ENCODE results near the gene ZNF367. TPM values are rescaled to one million over a fixed set of nuclear protein-coding genes. Genes with fewer than 3 reads are reported as not detected.
A peak's percentile ranks its signal among the peaks of the same experiment; 100 is the strongest.

The ZNF367 gene
- total RNA-seq, 1 donor from 2014 or later: 7.0 TPM

DNA sequence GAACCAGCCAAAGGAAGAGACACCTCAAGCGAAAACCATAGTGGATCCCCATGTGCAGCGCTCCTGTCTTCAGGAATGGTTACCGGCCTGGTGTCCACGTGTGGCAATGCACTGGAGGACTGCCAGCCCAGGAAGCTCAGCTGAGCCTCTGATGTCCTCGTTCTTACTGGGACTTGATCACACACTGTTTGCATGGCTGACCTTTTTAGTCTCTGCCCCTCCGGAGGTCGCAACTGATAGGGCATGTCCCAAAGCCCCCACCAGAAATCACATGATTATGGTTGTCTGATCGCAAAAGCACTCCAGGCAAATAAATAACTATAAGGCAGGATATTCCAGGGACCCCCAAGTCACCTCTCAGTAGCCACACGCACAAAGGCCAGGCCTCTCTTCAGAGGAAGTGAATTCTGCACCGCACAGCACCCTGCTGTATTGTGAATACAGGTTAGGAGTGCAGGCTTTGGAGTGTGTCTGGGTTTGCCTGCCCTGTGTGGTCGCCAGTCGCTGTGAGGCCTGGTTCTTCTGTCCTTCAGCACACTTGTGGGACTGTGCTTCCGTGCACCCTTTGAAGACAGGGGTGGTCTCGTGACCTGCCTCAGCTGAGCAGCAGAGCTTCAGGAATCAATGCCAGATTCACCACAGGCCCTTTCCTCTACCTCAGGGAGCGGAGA lies 18.4 kb upstream of the ZNF367 start:
- DNase-seq (ENCODE audit: low spot score): no peak

DNA sequence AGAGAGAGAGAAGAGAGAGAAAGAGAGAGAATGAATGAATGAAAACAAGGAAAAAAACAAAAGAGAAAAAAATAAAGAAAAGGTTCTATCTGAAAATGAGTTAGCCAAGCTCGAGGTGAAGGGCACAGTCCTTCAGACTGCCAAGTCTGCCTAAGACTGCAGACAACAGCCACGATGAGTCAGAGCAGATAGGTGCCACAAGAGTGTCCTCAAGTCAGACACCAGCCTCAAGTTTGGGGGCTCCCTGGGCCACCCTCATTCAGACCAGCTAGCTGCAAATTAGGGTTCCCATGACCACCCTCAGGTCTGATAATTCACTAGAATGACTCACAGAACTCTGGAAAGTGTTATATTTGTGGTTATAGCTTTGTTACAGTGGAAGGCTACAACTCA lies 17.9 kb upstream of the ZNF367 start:
- DNase-seq (ENCODE audit: low spot score): no peak

DNA sequence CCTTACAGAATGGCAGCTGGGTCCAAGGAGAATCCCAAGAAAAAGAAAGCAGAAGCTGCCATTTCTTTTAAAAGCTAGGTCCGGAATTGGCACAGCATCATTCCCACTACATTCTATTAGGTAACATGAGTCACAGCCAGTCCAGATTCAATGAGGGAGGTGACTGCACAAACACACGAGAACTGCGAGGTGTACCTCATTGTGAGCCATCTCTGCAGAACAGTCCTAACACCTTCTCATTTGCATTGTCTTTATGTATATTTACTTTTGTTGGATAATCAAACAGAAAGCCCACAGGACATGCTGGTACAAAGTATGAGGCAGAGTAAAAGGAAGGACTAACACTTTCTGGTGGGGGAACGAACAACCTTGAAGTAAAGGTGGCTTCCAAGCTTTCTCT lies 17.2 kb upstream of the ZNF367 start:
- no peak for DNase-seq (ENCODE audit: low spot score)

DNA sequence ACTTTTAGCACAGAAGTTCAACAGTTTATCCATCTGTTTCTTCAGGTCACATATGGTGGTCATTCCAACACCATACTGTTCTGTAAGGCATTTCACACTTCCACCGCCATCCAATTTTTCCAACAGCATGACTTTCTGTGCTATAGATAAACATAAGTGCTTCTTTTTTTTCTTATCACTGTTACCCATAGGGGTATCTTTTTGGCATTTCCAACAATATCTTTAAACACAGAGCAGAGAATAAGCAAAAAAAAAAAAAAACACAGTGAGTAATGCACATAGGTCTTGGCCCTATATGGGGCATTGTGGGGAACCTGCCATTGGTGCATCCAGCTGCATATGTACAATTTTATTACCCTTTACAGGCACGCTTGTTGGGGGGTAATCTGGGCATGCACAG lies 12.2 kb upstream of the ZNF367 start:
- no peak for DNase-seq (ENCODE audit: low spot score)

DNA sequence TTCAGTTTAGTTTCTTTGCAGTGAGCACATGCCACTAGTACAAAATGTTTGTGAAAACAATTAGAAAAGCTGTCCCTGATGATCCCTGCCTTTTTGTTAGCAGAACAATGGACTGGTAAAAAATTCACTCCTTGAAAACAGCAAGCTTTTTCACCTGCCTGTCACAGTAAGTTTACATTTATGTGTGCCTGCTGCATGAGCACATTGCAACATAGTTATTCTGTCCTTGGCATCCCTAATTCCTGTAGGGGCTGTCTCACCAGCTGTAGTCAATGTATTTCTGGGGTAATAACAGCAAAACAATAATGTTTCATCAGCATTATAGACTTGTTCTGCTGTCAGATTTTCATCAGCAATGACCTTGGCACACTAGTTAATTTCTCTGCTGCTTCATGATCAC lies 11.6 kb upstream of the ZNF367 start:
- DNase-seq (ENCODE audit: low spot score): no peak

DNA sequence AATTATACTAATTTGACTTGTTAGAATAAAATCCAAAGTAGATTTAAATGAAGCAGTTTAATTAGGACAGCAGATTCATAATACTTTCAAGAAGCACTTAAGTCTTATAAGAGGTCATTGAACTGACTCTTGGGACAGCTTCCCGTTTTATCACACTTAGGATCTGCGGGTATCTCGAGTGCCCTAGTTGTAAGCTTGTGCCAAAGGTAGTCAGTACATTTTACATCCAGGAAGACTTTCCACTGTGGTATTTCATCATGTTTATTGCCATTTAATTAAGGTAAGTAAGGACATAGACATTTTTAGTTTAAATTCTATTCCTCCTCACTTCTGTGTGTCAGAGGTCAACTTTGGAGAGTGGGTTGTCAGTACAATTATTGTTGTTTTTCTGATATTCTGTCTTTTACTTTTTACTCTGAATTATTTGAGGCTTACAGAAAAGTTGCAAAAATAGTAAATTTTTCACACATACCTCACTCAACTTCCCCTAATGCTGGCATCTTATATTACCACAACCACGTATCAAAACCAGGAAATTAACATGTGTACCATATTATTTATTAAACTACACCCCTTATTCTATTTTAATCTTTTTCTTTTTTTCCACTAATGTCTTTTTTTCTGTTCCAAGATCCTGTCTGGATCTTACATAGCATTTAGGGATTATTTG lies 7.5 kb upstream of the ZNF367 start:
- no peak for DNase-seq (ENCODE audit: low spot score)

DNA sequence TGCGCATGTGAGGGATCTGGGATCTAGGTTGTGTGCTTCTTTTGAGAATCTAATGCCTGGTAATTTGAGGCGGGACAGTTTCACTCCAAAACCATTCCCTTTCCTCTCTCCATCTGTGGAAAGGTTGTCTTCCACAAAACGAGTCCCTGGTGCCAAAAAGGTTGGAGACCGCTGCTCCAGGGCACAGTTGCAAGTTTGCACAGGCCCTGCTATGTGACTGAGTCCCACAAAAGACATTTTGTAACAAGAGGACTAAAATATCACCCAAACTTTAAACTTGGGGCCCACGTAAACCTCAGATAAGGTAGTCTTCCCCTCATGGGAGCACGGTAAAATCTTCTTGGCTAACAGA lies 5.8 kb upstream of the ZNF367 start:
- DNase-seq (ENCODE audit: low spot score): peak; percentile 14

DNA sequence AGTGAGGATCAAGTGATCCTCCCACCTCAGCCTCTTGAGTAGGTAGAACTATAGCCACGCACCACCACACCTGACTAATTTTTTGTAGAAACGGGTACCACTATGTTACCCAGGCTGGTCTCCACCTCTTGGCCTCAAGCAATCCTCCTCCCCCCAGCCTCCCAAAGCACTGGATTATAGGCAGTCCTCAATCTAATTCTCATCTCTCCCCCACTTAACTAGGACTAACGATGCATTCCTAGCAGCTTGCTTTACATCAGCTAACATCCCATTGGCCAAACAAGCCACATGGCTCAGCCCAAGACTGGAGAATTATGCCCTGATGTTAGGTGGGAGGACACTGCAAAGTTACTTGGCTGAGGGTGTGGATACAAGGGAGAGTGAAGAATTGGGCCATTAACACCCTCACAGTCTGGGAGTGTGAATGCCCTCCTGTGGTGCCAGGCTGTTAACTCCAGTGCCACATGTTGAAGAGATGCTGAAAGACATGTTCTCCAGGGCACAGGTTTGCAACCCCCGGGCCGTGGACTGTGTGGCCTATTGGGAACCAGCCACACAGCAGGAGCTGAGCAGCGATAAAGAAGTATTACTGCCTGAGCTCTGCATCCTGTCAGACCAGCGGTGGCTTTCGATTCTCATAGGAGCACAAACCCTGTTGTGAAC lies 5.3 kb upstream of the ZNF367 start:
- DNase-seq (ENCODE audit: low spot score): peak; percentile 15

DNA sequence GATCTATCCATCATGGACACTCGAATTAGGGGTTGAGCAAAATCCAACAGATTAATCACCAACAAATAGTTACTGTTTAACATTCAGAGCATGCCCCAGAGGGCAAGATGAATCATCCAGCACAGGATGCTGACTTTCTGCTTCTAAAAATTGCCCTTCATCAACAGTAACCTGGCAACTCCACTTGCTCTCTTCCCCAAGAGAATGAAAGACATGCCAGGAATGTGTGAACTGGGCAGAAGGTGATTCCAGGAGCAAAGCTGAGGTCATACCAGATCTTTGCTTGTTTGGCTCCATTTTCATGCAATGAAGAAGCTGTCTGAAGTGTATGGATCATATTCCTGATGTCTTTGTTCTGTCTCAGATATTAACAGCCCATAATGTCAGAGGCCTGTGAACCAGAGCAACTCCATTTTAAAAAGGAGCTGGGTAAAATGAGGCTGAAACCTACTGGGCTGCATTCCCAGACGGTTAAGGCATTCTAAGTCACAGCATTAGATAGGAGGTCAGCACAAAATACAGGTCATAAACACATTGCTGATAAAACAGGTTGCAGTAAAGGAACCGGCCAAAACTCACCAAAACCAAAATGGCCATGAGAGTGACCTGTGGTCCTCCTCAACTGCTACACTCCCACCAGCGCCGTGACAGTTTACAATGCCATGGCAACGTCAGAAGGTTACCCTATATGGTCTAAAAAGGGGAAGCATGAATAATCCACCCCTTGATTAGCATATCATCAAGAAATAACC lies 2.5 kb upstream of the ZNF367 start:
- DNase-seq (ENCODE audit: low spot score): peak; percentile 81

DNA sequence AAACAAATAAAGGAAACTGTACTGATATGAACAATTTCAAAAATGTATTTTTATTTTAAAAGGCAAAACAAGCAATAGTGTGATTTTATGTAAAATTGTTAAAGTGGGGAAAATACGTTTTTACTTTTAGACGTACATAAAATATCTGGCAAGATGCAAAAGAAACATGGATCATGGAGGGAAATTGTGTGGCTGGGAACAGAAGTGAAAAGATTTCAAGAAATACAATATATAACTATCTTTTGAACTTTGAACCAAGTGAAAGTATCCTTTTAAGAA lies 1.5 kb upstream of the ZNF367 start:
- DNase-seq (ENCODE audit: low spot score): no peak

DNA sequence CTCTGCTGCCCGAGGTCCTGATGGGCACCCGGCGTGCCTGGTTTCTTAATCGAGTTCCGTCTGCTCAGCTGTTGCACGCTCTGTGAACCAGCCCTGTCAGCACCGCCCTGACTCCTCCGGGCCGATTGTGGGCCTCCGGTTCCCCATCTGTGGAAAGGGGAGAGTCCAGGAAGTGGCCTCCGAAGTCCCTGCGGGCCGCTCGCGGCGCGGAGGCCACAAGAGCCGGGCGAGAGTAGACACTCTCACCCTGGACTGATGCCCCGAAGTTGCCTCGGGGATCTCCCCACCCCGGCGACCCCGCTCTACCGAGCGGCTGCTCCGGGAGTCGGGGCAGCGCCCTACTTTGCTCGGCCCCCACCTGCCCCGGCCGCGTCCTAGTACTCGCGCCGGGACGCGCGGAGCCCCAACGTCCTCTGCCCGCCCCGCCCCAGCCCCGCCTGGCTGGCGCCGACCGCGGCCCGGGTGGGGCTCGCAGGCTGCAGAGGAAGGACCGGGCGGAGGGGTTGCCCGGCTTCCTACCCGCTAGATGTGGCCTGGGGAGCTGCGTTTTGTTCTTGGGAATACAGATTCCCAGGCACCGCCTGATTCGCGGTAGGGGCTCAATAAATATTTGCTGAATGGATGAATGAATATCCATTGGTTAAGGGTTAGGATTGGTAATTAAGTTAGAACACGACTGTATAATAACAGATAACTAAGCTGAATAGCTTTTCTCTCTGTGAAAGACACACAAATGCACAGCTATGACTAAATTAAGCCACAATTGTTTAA lies 935 bp upstream of the ZNF367 start:
- peak; percentile 71 for DNase-seq (ENCODE audit: low spot score)

DNA sequence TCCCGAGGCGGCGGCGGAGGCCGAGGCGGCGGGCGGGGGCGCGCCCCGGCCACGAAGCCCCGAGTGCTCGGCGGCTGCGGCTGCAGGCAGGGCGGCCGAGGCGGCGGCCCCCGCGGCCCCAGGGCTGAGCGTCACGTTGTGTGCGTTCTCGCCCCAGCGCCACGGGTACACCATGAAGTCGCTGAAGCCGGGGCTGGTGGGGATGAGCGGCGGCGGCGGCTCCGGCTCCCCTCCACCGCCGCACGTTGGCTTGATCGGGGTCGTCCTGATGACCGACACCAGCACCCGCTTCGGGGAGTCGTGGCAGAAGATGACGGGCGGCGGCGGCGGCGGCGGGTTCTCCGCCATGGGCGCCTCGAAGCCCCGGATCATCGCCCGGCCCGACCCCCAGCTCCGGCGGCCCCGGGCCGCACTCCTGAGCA lies 498 bp downstream of the ZNF367 start:
- peak; percentile 20 for DNase-seq (ENCODE audit: low spot score)

DNA sequence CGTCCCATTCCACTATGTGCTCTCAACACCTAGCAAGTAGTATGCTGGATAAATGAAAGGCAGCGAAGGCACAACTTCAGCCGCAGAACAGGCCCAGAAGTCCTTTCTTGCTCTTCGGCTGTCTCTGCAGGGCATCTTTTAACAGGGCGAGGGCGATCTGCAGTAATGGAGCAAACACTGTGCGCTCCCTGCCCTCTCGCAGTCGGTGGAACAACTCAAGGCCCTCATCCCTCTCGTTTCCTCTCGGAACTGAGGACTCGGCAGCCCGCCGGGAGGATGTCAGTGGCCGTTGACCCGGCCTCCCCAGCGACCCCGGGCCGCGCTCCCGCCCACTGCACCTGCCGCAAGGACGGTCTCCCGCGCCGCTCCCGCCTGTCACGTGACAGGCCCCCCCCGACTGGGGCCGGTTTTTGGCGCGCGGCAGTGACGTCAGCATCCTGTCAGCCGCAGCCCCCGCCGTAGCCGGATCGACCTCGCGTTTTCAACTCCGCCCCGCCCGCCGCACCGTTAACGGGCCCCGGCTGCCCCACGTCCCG lies 1.1 kb downstream of the ZNF367 start:
- peak; percentile 83 for DNase-seq (ENCODE audit: low spot score)

DNA sequence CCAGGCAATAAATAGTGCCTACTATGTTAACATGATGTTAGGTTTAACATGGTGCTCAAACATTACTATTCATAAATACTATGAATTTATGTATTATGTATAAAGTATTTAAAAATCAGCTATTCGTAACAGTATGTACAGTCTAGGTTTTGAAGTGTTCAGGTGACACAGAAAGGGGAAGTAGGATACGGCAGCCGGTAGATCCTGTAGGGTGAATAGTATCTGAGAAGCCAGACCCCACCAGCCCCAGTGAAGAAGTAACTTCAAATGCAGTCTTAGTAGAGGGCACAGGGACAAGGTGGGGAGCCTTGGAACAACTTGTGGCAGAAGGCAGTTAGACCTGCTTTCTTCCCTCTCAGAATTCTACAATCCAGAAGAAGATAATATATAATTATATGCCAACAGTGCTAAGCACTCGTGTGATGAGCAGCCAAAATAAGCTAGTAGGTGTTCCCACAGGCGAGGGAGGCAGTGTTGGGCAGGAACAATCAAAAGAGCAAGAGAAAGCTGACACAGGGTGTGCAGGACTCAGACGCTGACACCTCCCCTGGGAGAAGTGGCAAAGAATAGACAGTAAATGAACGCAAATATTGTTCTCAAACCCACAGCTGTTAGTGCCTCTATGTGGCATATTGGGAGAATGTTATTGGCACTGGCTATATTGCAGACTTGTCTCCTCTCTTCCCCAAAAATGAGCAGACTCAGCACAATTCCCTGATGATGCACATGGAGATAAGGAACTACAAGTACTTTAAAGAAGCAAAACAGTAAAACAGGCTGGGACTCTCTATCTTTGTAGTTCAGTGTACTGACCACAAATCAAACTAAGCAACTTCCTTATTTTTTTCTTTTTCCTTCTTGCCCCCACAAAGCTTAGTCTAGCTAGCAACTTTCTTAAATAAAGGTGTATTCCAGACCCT lies 4.6 kb downstream of the ZNF367 start:
- peak; percentile 37 for DNase-seq (ENCODE audit: low spot score)

DNA sequence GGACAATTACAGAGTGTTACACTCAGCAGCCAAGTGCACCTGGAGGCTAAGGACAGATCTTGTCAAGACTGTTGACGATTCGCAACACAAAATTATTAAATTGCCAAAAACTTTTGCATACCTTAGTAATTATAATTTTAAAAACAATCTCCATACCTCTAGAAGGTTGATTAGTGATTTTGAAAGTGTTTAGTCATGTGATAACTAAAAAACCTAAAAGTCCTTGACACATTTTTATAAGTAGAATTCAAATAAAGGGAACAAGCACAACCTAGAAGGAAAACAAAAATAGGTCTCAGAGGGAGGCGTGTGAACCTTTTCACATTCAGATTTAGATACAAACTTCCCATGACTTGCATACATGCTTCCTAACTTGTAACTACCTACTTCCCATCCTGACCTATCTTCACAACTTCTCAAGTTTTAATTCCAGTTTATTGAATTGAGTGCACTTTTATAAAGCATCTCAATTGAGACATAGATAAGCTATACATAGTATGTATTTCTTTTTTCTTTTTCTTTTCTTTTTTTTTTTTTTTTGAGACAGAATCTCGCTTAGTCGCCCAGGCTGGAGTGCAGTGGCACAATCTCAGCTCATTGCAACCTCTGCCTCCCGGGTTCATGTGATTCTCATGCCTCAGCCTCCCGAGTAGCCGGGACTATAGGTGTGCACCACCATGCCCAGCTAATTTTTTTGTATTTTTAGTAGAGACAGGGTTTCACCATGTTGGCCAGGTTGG lies 5.8 kb downstream of the ZNF367 start:
- no peak for DNase-seq (ENCODE audit: low spot score)

DNA sequence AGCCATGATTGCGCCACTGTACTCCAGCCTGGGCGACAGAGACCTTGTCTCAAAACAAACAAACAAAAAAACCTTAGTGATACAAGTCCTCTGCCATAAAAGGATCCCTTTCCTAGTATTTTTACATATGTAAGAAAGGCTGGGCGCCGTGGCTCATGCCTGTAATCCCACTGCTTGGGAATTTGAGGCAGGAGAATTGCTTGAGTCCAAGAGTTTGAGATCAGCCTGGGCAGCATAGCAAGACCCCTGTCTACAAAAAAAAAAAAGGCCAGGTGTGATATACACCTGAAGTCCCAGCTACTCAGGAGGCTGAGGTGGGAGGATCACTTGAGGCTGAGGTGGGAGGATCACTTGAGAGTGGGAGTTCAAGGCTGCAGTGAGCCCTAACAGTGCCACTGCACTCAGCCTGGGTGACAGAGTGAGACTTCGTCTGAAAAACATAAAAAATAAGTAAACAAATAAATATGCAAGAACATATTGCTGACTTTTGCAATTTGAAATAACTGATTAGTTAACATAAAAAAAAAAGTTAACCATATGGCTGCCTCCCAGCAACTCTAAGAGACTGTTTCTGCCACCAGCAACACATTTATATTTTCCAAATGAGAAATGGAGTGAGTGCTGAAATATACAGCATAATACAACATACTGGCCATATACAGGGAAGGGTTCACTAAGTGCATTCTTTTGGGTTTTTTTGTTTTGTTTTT lies 6.9 kb downstream of the ZNF367 start:
- DNase-seq (ENCODE audit: low spot score): no peak

DNA sequence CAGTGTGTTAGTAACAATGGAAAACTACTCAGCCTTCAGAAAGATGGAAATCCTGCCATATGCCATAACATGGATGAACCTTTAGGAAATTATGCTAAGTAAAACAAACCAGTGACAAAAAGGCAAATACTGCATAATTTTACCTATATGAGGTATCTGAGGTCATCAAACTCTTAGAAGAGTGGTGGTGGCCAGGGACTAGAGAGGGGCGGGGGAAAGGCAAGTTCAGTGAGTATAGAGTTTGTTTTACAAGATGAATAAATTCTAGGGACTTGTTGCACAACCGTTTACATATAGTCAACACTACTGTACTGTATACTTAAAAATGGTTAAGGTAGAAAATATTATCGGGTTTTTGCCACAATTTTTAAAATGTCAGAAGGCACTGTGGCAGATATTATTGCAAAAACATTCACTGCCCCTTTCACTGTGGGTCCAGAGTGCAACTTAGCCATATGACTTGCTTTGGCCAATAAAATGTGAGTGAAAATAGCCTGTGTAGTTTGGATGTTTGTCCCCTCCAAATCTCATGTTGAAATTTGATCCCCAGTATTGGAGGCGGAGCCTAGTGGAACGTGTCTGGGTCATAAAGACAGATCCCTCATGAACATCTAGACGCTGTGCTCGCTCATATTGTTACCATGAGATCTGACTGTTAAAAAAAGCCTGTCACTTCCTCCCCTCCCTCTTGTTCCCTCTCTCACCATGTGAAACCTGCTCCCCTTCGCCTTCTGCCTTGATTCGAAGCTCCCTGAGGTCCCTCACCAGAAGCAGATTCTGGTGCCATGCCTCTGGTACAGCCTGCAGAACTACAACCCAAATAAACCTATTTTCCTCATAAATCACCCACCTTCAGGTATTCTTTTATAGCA lies 9.5 kb downstream of the ZNF367 start:
- no peak for DNase-seq (ENCODE audit: low spot score)

Measured in umbilical cord (tissue), 2 donors.